ENCODE results near the gene UBA52.
A peak's percentile ranks its signal among the peaks of the same experiment; 100 is the strongest.

GRCh38 chr19:18589380-18590272 lies 18.0 kb downstream of the UBA52 start:
- peak in 4 of 6 experiments; percentile 11 to 61 (median 56) for TF ChIP-seq CTCF (IDR thresholded peaks at IDR 0.05)
- TF ChIP-seq POLR2A (IDR thresholded peaks at IDR 0.05) = no peak

Data from Peyer's patch (tissue), 4 donors.